GM18508 (cell line): ENCODE data around the gene USH1C.

Source experiments
- ATAC-seq: cut with Tn5 transposase; IDR thresholded peaks from one replicate; pipeline ENCODE4 v1.9.1; 2021; ENCODE audit warnings: moderate number of reproducible peaks; ENCODE audit not compliant: insufficient read depth, unreplicated experiment

USH1C gene

DNA sequence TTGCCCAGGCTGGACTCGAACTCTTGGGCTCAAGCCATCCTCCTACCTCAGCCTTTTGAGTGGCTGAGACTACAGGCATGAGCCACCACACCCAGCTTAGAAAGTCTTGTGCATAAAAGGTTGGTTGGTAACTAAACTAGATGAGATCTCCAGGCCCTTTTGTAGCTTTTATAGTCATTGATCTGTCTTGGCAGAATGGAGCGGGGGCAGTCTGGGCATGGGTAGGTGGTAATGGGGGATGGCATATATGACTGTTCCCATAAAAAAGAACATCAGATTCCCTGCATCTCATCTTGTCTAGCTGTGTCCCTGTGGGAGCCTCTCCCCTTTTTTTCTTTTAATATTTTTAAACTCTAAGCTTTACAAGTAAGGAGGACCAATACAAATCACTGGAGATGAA is 97.7 kb downstream of the USH1C start:
- no peak for ATAC-seq

DNA sequence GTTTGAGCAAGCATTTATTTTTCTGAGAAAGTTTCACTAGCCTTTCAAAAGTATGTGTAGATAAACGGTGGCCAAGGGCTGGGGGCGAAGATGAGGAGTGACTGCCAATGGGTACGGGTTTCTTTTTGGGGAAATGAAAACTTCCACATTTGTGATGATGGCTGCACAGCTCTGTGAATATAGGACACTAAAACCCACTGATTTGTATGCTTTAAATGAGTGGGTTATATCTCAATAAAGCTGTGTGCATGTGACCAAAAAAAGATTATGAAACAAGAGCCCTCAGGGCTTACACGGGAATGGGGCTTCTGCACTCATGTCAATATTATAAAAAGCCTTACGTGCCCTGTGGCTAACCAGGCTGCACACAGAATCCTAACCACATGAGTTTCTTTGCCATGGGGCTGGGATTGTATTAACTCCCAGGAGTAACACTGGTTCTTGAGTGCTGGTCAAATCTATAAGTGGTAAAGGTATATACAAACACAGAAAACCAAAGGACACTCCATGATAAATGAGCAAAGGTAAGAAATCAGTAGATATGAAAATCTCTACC is 98.9 kb downstream of the USH1C start:
- ATAC-seq = no peak

DNA sequence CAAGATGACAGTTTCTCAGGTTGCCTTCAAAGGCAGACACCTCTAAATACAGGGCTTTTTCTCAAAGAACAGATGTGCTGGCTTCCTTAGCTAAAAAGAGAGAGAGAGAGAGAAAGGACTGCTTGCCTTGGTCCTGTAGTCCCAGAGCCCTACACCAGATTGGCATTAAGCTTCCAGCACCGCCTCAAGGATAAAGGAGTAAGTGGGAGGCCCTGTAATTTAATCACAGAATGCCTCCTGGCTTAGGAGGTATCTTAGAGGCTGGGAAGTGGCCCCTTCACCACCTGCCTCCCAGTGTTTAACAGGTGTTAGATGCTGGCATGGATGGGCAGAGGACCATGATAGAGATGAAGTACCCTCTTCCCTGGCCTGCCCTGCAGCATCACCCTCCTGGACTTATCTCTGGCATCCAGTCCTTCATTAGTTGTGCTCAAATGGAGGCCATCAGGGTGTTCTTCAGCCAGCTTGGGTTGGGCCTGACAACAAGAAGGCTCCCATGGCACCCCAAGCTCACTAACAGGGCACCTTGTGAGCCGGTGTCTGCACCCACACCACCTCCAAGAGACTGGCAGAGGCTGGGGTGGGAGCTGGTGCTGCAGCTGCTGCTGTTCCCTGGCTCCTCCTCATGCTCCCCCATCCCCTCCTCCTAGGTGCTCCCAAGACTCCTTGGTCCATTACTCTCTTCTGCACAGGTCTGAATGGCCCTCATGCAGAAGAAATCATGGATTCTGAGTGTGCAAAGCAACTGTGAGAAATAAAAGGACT is 100.1 kb downstream of the USH1C start:
- ATAC-seq = no peak
